ENCODE measurements around the gene AFF1. TPM values are rescaled to one million over a fixed set of nuclear protein-coding genes. Genes with fewer than 3 reads are reported as not detected.
A peak's percentile ranks its signal among the peaks of the same experiment; 100 is the strongest.

AFF1 gene
- total RNA-seq, 1 donor from 2014 or later: 58.2 TPM

- H3K27me3 ChIP-seq (ENCODE audit: insufficient read depth, low read length): no peaks in the 10 kb centered on the region
- H3K27ac Mint-ChIP-seq (ENCODE audit: unreplicated experiment): peak overlapping the region; percentile 41
- H3K9me3 ChIP-seq (ENCODE audit: insufficient read depth, low read depth, low read length): no peaks in the 10 kb centered on the region
- peaks cover under 1% of the 10 kb centered on the region for H3K79me2 ChIP-seq (ENCODE audit: insufficient read depth, low read length)
- H3K4me3 ChIP-seq (ENCODE audit: insufficient read depth, low read depth, low read length): no peak overlapping the region
- H2AFZ ChIP-seq (ENCODE audit: low read depth, low read length): no peak overlapping the region
- H3K27ac ChIP-seq (ENCODE audit: low read depth, low read length): no peak overlapping the region
- FAIRE-seq (no peak), DNase-seq (ENCODE audit: low read depth) (no peak)
- peaks cover 32% of the 10 kb centered on the region for H3K36me3 Mint-ChIP-seq (ENCODE audit: low read depth, unreplicated experiment)
- H3K36me3 ChIP-seq (ENCODE audit: insufficient read depth, low read length): no peaks in the 10 kb centered on the region
- no peak overlapping the region for H3K9ac ChIP-seq (ENCODE audit: low read length)
- TF ChIP-seq, protein P1, sequence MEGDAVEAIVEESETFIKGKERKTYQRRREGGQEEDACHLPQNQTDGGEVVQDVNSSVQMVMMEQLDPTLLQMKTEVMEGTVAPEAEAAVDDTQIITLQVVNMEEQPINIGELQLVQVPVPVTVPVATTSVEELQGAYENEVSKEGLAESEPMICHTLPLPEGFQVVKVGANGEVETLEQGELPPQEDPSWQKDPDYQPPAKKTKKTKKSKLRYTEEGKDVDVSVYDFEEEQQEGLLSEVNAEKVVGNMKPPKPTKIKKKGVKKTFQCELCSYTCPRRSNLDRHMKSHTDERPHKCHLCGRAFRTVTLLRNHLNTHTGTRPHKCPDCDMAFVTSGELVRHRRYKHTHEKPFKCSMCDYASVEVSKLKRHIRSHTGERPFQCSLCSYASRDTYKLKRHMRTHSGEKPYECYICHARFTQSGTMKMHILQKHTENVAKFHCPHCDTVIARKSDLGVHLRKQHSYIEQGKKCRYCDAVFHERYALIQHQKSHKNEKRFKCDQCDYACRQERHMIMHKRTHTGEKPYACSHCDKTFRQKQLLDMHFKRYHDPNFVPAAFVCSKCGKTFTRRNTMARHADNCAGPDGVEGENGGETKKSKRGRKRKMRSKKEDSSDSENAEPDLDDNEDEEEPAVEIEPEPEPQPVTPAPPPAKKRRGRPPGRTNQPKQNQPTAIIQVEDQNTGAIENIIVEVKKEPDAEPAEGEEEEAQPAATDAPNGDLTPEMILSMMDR (IDR thresholded peaks at IDR 0.05; ENCODE audit: insufficient read depth, low read depth, low read length): no peak
- no peak for TF ChIP-seq EZH2 (IDR thresholded peaks at IDR 0.05; ENCODE audit: insufficient read depth, low read length)
- H3K4me3 Mint-ChIP-seq (ENCODE audit: unreplicated experiment): no peak overlapping the region
- H3K4me1 ChIP-seq (ENCODE audit: insufficient read depth, low read length): peaks cover 10% of the 10 kb centered on the region
- H4K20me1 ChIP-seq (ENCODE audit: insufficient read depth, low read length): no peaks in the 10 kb centered on the region
- H3K9me3 Mint-ChIP-seq (ENCODE audit: unreplicated experiment): no peaks in the 10 kb centered on the region
- no peaks in the 10 kb centered on the region for H3K27me3 Mint-ChIP-seq (ENCODE audit: low read depth, unreplicated experiment)
- H3K4me2 ChIP-seq (ENCODE audit: low read length): no peak overlapping the region
- peaks cover 55% of the 10 kb centered on the region for H3K4me1 Mint-ChIP-seq (ENCODE audit: low read depth, unreplicated experiment)
These were observed 182.4 kb downstream of the AFF1 start for GRCh38 chr4:87117051-87117731.

GRCh38 chr4:87117732-87118075 is 182.9 kb downstream of the AFF1 start:
- Histone ChIP-seq H3K27ac (ENCODE audit: low read depth, low read length) (no peak overlapping the region), H3K4me1 (ENCODE audit: insufficient read depth, low read length) (peaks cover 10% of the 10 kb centered on the region)
- H3K4me1 Mint-ChIP-seq (ENCODE audit: low read depth, unreplicated experiment): peaks cover 59% of the 10 kb centered on the region

More at GRCh38 chr4:87117732-87118075, 182.9 kb downstream of the AFF1 start:
- H4K20me1 ChIP-seq (ENCODE audit: insufficient read depth, low read length): no peaks in the 10 kb centered on the region
- TF ChIP-seq EZH2 (IDR thresholded peaks at IDR 0.05; ENCODE audit: insufficient read depth, low read length): no peak
- TF ChIP-seq, protein P1 (IDR thresholded peaks at IDR 0.05; ENCODE audit: insufficient read depth, low read depth, low read length): no peak
- H3K36me3 Mint-ChIP-seq (ENCODE audit: low read depth, unreplicated experiment): peaks cover 32% of the 10 kb centered on the region
- H3K4me3 ChIP-seq (ENCODE audit: insufficient read depth, low read depth, low read length): no peak overlapping the region
- H3K27ac Mint-ChIP-seq (ENCODE audit: unreplicated experiment): peak overlapping the region; percentile 41
- H3K27me3 Mint-ChIP-seq (ENCODE audit: low read depth, unreplicated experiment): no peaks in the 10 kb centered on the region
- H3K9ac ChIP-seq (ENCODE audit: low read length): no peak overlapping the region
- H3K79me2 ChIP-seq (ENCODE audit: insufficient read depth, low read length): peaks cover 4% of the 10 kb centered on the region
- H3K4me2 ChIP-seq (ENCODE audit: low read length): no peak overlapping the region
- DNase-seq (ENCODE audit: low read depth) (no peak), FAIRE-seq (no peak)
- no peaks in the 10 kb centered on the region for H3K36me3 ChIP-seq (ENCODE audit: insufficient read depth, low read length)
- no peak overlapping the region for H2AFZ ChIP-seq (ENCODE audit: low read depth, low read length)
- no peak overlapping the region for H3K4me3 Mint-ChIP-seq (ENCODE audit: unreplicated experiment)
- no peaks in the 10 kb centered on the region for H3K9me3 ChIP-seq (ENCODE audit: insufficient read depth, low read depth, low read length)
- H3K27me3 ChIP-seq (ENCODE audit: insufficient read depth, low read length): no peaks in the 10 kb centered on the region
- H3K9me3 Mint-ChIP-seq (ENCODE audit: unreplicated experiment): no peaks in the 10 kb centered on the region
